ENCODE results near the gene RFT1. TPM values are rescaled to one million over a fixed set of nuclear protein-coding genes. Genes with fewer than 3 reads are reported as not detected.

Gene RFT1
- total and polyA plus RNA-seq, 2 experiments from 2014 or later: 11.3 to 13.3 TPM

DNA sequence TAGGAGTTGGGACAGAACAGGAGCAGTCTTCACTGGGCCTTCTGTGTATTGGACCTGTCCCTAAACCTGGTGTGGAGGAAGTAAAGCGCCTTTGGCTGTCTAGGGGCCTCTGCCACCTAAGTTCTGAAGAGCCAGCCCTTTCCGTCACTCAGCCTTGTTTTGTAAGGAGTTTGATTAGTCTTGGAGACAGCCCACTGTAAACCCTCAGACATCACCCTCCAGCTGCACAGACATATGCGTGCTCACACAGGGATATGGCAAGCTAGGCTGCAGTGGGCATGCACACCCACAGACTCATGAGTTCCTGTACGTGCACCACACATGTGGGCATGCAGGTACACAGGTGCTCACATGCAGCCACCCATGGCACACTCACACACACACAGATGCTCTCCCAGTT lies 36.0 kb upstream of the RFT1 start (continued):
- TF ChIP-seq, protein P1, sequence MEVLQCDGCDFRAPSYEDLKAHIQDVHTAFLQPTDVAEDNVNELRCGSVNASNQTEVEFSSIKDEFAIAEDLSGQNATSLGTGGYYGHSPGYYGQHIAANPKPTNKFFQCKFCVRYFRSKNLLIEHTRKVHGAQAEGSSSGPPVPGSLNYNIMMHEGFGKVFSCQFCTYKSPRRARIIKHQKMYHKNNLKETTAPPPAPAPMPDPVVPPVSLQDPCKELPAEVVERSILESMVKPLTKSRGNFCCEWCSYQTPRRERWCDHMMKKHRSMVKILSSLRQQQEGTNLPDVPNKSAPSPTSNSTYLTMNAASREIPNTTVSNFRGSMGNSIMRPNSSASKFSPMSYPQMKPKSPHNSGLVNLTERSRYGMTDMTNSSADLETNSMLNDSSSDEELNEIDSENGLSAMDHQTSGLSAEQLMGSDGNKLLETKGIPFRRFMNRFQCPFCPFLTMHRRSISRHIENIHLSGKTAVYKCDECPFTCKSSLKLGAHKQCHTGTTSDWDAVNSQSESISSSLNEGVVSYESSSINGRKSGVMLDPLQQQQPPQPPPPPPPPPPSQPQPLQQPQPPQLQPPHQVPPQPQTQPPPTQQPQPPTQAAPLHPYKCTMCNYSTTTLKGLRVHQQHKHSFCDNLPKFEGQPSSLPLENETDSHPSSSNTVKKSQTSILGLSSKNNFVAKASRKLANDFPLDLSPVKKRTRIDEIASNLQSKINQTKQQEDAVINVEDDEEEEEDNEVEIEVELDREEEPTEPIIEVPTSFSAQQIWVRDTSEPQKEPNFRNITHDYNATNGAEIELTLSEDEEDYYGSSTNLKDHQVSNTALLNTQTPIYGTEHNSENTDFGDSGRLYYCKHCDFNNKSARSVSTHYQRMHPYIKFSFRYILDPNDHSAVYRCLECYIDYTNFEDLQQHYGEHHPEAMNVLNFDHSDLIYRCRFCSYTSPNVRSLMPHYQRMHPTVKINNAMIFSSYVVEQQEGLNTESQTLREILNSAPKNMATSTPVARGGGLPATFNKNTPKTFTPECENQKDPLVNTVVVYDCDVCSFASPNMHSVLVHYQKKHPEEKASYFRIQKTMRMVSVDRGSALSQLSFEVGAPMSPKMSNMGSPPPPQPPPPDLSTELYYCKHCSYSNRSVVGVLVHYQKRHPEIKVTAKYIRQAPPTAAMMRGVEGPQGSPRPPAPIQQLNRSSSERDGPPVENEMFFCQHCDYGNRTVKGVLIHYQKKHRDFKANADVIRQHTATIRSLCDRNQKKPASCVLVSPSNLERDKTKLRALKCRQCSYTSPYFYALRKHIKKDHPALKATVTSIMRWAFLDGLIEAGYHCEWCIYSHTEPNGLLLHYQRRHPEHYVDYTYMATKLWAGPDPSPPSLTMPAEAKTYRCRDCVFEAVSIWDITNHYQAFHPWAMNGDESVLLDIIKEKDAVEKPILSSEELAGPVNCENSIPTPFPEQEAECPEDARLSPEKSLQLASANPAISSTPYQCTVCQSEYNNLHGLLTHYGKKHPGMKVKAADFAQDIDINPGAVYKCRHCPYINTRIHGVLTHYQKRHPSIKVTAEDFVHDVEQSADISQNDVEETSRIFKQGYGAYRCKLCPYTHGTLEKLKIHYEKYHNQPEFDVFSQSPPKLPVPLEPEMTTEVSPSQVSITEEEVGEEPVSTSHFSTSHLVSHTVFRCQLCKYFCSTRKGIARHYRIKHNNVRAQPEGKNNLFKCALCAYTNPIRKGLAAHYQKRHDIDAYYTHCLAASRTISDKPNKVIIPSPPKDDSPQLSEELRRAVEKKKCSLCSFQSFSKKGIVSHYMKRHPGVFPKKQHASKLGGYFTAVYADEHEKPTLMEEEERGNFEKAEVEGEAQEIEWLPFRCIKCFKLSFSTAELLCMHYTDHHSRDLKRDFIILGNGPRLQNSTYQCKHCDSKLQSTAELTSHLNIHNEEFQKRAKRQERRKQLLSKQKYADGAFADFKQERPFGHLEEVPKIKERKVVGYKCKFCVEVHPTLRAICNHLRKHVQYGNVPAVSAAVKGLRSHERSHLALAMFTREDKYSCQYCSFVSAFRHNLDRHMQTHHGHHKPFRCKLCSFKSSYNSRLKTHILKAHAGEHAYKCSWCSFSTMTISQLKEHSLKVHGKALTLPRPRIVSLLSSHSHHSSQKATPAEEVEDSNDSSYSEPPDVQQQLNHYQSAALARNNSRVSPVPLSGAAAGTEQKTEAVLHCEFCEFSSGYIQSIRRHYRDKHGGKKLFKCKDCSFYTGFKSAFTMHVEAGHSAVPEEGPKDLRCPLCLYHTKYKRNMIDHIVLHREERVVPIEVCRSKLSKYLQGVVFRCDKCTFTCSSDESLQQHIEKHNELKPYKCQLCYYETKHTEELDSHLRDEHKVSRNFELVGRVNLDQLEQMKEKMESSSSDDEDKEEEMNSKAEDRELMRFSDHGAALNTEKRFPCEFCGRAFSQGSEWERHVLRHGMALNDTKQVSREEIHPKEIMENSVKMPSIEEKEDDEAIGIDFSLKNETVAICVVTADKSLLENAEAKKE (CRISPR knock-in tag; IDR thresholded peaks at IDR 0.05): no peak
- TF ChIP-seq, protein P2, sequence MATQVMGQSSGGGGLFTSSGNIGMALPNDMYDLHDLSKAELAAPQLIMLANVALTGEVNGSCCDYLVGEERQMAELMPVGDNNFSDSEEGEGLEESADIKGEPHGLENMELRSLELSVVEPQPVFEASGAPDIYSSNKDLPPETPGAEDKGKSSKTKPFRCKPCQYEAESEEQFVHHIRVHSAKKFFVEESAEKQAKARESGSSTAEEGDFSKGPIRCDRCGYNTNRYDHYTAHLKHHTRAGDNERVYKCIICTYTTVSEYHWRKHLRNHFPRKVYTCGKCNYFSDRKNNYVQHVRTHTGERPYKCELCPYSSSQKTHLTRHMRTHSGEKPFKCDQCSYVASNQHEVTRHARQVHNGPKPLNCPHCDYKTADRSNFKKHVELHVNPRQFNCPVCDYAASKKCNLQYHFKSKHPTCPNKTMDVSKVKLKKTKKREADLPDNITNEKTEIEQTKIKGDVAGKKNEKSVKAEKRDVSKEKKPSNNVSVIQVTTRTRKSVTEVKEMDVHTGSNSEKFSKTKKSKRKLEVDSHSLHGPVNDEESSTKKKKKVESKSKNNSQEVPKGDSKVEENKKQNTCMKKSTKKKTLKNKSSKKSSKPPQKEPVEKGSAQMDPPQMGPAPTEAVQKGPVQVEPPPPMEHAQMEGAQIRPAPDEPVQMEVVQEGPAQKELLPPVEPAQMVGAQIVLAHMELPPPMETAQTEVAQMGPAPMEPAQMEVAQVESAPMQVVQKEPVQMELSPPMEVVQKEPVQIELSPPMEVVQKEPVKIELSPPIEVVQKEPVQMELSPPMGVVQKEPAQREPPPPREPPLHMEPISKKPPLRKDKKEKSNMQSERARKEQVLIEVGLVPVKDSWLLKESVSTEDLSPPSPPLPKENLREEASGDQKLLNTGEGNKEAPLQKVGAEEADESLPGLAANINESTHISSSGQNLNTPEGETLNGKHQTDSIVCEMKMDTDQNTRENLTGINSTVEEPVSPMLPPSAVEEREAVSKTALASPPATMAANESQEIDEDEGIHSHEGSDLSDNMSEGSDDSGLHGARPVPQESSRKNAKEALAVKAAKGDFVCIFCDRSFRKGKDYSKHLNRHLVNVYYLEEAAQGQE (IDR thresholded peaks at IDR 0.05; ENCODE audit: unreplicated experiment): no peak
- TF ChIP-seq NANOG (IDR thresholded peaks at IDR 0.05; ENCODE audit: borderline replicate concordance) (no peak), STAT1 (IDR thresholded peaks at IDR 0.05; ENCODE audit: unreplicated experiment) (no peak)

DNA sequence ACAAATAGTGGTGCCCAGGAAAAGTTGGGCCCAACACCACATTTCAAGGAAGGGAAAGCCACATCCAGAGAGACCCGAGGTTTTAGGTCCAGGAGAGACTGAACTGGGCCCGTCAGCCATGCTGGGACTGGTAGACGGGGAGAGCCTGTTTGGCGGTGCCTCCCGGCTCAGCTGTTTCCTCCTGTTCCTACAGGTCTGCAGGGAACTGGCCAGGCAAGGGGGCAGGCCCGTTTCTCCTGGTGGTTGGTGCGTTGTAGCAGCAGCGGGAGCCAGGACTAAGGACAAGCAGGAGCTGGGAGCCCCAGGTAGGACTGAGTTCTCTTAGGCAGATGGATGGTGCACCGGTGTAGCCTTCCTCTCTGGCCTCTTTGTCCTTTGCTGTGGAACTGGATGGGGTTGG lies 34.7 kb upstream of the RFT1 start:
- no peak overlapping the region for H3K4me2 ChIP-seq
- H3K27me3 ChIP-seq (ENCODE audit: insufficient read depth): peaks cover 8% of the 10 kb centered on the region; the same call in 1 of the 2 replicates
- H3K4me1 ChIP-seq (ENCODE audit: insufficient read depth): peaks cover 19% of the 10 kb centered on the region
- Mint-ChIP-seq H3K27ac (no peak overlapping the region), H3K4me1 (peaks cover 41% of the 10 kb centered on the region), H3K36me3 (ENCODE audit: low read depth) (no peaks in the 10 kb centered on the region; the same call in 2 of the 3 replicates), H3K9me3 (peaks cover 3% of the 10 kb centered on the region; the same call in 2 of the 3 replicates), H3K27me3 (ENCODE audit: insufficient read depth, low read depth, poor library complexity) (peaks cover 24% of the 10 kb centered on the region), H3K4me3 (no peak overlapping the region)
- no peaks in the 10 kb centered on the region for H3K36me3 ChIP-seq (ENCODE audit: insufficient read depth)
- peak; percentile 57 for DNase-seq (ENCODE audit: low spot score)
- no peak for ATAC-seq
- 0 out of 2 replicates have a peak, but pooled peaks cover 12% of the 10 kb centered on the region for H3K79me2 ChIP-seq (replicated peaks; ENCODE audit: insufficient read depth)
- no peak overlapping the region for H3K4me3 ChIP-seq
- H3K9me2 ChIP-seq (ENCODE audit: insufficient read depth): no peaks in the 10 kb centered on the region
- no peak overlapping the region for H2AFZ ChIP-seq
- H4K20me1 ChIP-seq (replicated peaks; ENCODE audit: insufficient read depth): peaks cover 7% of the 10 kb centered on the region
- no peaks in the 10 kb centered on the region for H3F3A ChIP-seq (replicated peaks; ENCODE audit: low read depth)
- H3K27ac ChIP-seq (ENCODE audit: low read depth): no peak overlapping the region
- TF ChIP-seq EZH2phosphoT487 (IDR thresholded peaks at IDR 0.05; ENCODE audit: unreplicated experiment) (no peak), POLR2AphosphoS5 (IDR thresholded peaks at IDR 0.05; ENCODE audit: low read depth) (no peak), JUNB (IDR thresholded peaks at IDR 0.05; ENCODE audit: unreplicated experiment) (no peak)
